ENCODE data around the gene ENTPD2.
A peak's percentile ranks its signal among the peaks of the same experiment; 100 is the strongest.

- TF ChIP-seq CTCF (IDR thresholded peaks at IDR 0.05) (peak; percentile 90), EZH2 (IDR thresholded peaks at IDR 0.05; ENCODE audit: borderline replicate concordance, insufficient read depth, low read depth, low read length, poor library complexity, severe bottlenecking) (no peak)
Observed at GRCh38 chr9:137034709-137035506, 19.0 kb downstream of the ENTPD2 start.
